GM23338 (cell line): ENCODE results near the gene MBNL3. TPM values are rescaled to one million over a fixed set of nuclear protein-coding genes. Genes with fewer than 3 reads are reported as not detected.

Experiments
- ATAC-seq: fragments of 200-7000 bp; cut with Tn5 transposase; 3 replicates; pipeline ENCODE4 v1.9.1; 2020
- DNase-seq: peaks from one replicate; pipeline ENCODE4 v3.0.0-alpha.2; 2015; ENCODE audit warnings: low spot score
- H2AFZ ChIP-seq: fragments of 200-600 bp; sonication (generic); 2 replicates; pipeline ENCODE4 v1.8.0; 2016; ENCODE audit warnings: antibody characterized with exemption, mild to moderate bottlenecking, moderate library complexity
- H3F3A ChIP-seq: fragments of 200-600 bp; sonication (generic); replicated peaks from 2 replicates; pipeline ENCODE4 v1.8.0; 2017; ENCODE audit warnings: antibody characterized with exemption, mixed run types, low read depth
- H3K27ac ChIP-seq: fragments of 200-600 bp; sonication (generic); 2 replicates; pipeline ENCODE4 v1.6.1; 2016; ENCODE audit warnings: low read depth
- H3K27me3 ChIP-seq: fragments of 200-600 bp; sonication (generic); 2 replicates; pipeline ENCODE4 v1.8.0; 2016; ENCODE audit warnings: mild to moderate bottlenecking, mixed run types, moderate library complexity; ENCODE audit not compliant: insufficient read depth
- H3K36me3 ChIP-seq: fragments of 200-600 bp; sonication (generic); 2 replicates; pipeline ENCODE4 v1.8.0; 2016; ENCODE audit warnings: mild to moderate bottlenecking; ENCODE audit not compliant: insufficient read depth
- H3K4me1 ChIP-seq: fragments of 200-600 bp; sonication (generic); 2 replicates; pipeline ENCODE4 v1.8.0; 2016; ENCODE audit warnings: mild to moderate bottlenecking, moderate library complexity; ENCODE audit not compliant: insufficient read depth
- H3K4me2 ChIP-seq: fragments of 200-600 bp; sonication (generic); 2 replicates; pipeline ENCODE4 v1.7.1; 2017; ENCODE audit warnings: mixed run types
- H3K4me3 ChIP-seq: fragments of 200-600 bp; sonication (generic); 2 replicates; pipeline ENCODE4 v1.6.1; 2016; ENCODE audit warnings: mixed run types
- H3K79me2 ChIP-seq: fragments of 200-600 bp; sonication (generic); replicated peaks from 2 replicates; pipeline ENCODE4 v1.8.0; 2017; ENCODE audit warnings: mild to moderate bottlenecking; ENCODE audit not compliant: insufficient read depth
- H3K9me2 ChIP-seq: fragments of 200-600 bp; sonication (generic); 2 replicates; pipeline ENCODE4 v1.8.0; 2017; ENCODE audit not compliant: insufficient read depth
- H4K20me1 ChIP-seq: fragments of 200-600 bp; sonication (generic); replicated peaks from 2 replicates; pipeline ENCODE4 v1.8.0; 2017; ENCODE audit warnings: mild to moderate bottlenecking; ENCODE audit not compliant: insufficient read depth
- H3K27ac Mint-ChIP-seq: 2 replicates; pipeline ENCODE4 v1.8.0; 2020; ENCODE audit warnings: inconsistent platforms, mild to moderate bottlenecking, moderate library complexity, mixed read lengths
- H3K27me3 Mint-ChIP-seq: 3 replicates; pipeline ENCODE4 v1.8.0; 2022; ENCODE audit warnings: low read depth, mild to moderate bottlenecking, moderate library complexity, mixed read lengths, inconsistent platforms; ENCODE audit not compliant: insufficient read depth, poor library complexity
- H3K36me3 Mint-ChIP-seq: 3 replicates; pipeline ENCODE4 v1.8.0; 2021; ENCODE audit warnings: low read depth, mild to moderate bottlenecking, inconsistent platforms, moderate library complexity, mixed read lengths
- H3K4me1 Mint-ChIP-seq: 3 replicates; pipeline ENCODE4 v1.8.0; 2020; ENCODE audit warnings: mild to moderate bottlenecking, inconsistent platforms, mixed read lengths
- H3K4me3 Mint-ChIP-seq: 3 replicates; pipeline ENCODE4 v1.8.0; 2021; ENCODE audit warnings: moderate library complexity, mild to moderate bottlenecking, inconsistent platforms, mixed read lengths
- H3K9me3 Mint-ChIP-seq: 3 replicates; pipeline ENCODE4 v1.8.0; 2020; ENCODE audit warnings: moderate library complexity, mild to moderate bottlenecking, inconsistent platforms, mixed read lengths
- CREB1 ChIP-seq: fragments of 250-450 bp; sonication (Bioruptor Pico); IDR thresholded peaks from 2 replicates; pipeline ENCODE4 v1.5.0; 2020; ENCODE audit warnings: low read depth, mild to moderate bottlenecking, moderate library complexity
- CTCF ChIP-seq, 2 experiments: fragments of 200-600 bp in 1 of 2; sonication (generic) in 1 of 2; conservative IDR thresholded peaks; 2 replicates each; pipeline versions ENCODE4 v1.5.1 to v1.6.1; 2016 to 2017; ENCODE audit warnings: antibody characterized with exemption in 2 of 2, low read depth in 2 of 2, mild to moderate bottlenecking in 2 of 2, moderate library complexity in 1 of 2
- ETS1 ChIP-seq: IDR thresholded peaks from 2 replicates; pipeline ENCODE4 v1.6.1; 2016; ENCODE audit warnings: antibody characterized with exemption
- EZH2 ChIP-seq: fragments of 200-600 bp; sonication (generic); IDR thresholded peaks from one replicate; pipeline ENCODE4 v1.8.0; 2017; ENCODE audit warnings: antibody characterized with exemption, mild to moderate bottlenecking, low read depth; ENCODE audit not compliant: unreplicated experiment
- EZH2phosphoT487 ChIP-seq: fragments of 200-600 bp; sonication (generic); IDR thresholded peaks from one replicate; pipeline ENCODE4 v1.8.1; 2018; ENCODE audit warnings: antibody characterized with exemption; ENCODE audit not compliant: unreplicated experiment
- JUNB ChIP-seq: IDR thresholded peaks from one replicate; pipeline ENCODE4 v1.6.1; 2016; ENCODE audit warnings: antibody characterized with exemption; ENCODE audit not compliant: unreplicated experiment
- NANOG ChIP-seq: IDR thresholded peaks from 2 replicates; pipeline ENCODE4 v1.6.1; 2016; ENCODE audit warnings: antibody characterized with exemption, borderline replicate concordance
- POLR2AphosphoS5 ChIP-seq: IDR thresholded peaks from 2 replicates; pipeline ENCODE4 v1.6.1; 2016; ENCODE audit warnings: antibody characterized with exemption, low read depth
- REST ChIP-seq: IDR thresholded peaks from one replicate; pipeline ENCODE4 v1.6.1; 2018; ENCODE audit warnings: antibody characterized with exemption; ENCODE audit not compliant: unreplicated experiment
- STAT1 ChIP-seq: IDR thresholded peaks from one replicate; pipeline ENCODE4 v1.6.1; 2016; ENCODE audit warnings: antibody characterized with exemption; ENCODE audit not compliant: unreplicated experiment
- ZNF114 ChIP-seq: fragments of 250-450 bp; sonication (Bioruptor Pico); IDR thresholded peaks from 2 replicates; pipeline ENCODE4 v1.5.0; 2020; ENCODE audit warnings: mild to moderate bottlenecking, moderate library complexity
- ZNF331 ChIP-seq: fragments of 250-450 bp; sonication (Bioruptor Pico); IDR thresholded peaks from 2 replicates; pipeline ENCODE4 v1.5.0; 2020; ENCODE audit warnings: low read depth, mild to moderate bottlenecking, moderate library complexity
- ZNF462 ChIP-seq: fragments of 250-450 bp; sonication (Bioruptor Pico); IDR thresholded peaks from 2 replicates; pipeline ENCODE4 v1.5.0; 2020; ENCODE audit warnings: mild to moderate bottlenecking, moderate library complexity
- polyA plus RNA-seq: library from polyadenylated mRNA; unstranded; fragments of >200 nt; fragmentation: Nextera tagmentation; extraction: Ambion mirVana; gene quantifications from 2 replicates; pipeline ENCODE4 v1.2.1, GENCODE V29; 2016
- total RNA-seq: library from RNA; depleted of rRNA; stranded (reverse); fragments of >200 nt; shearing (Covaris generic); gene quantifications from 2 replicates; pipeline ENCODE4 v1.2.3, GENCODE V29; 2014

MBNL3 gene
- total and polyA plus RNA-seq, 2 experiments from 2014 or later: 2.3 to 2.4 TPM

- Mint-ChIP-seq H3K27me3 (no peaks in the 10 kb centered on the region), H3K4me1 (peaks cover 17% of the 10 kb centered on the region; the same call in 2 of the 3 replicates), H3K4me3 (no peak overlapping the region), H3K36me3 (no peaks in the 10 kb centered on the region), H3K9me3 (no peaks in the 10 kb centered on the region), H3K27ac (no peak overlapping the region)
- H3K4me1 ChIP-seq: no peaks in the 10 kb centered on the region; the same call in 1 of the 2 replicates
- H3K4me3 ChIP-seq: no peak overlapping the region
- H3K27me3 ChIP-seq: no peaks in the 10 kb centered on the region
- DNase-seq (no peak), ATAC-seq (no peak)
- no peaks in the 10 kb centered on the region for H3K36me3 ChIP-seq
- TF ChIP-seq CTCF (conservative IDR thresholded peaks at IDR 0.05; ENCODE audit: low read depth in 2 of 2): no peak
- no peak for TF ChIP-seq ZNF331 (CRISPR knock-in tag)
- TF ChIP-seq REST: no peak
- no peak for TF ChIP-seq STAT1
- no peak for TF ChIP-seq JUNB
- no peak for TF ChIP-seq POLR2AphosphoS5
- TF ChIP-seq ZNF462 (CRISPR knock-in tag): no peak
- TF ChIP-seq ZNF114 (CRISPR knock-in tag): no peak
- no peak for TF ChIP-seq NANOG
- TF ChIP-seq EZH2: no peak
- TF ChIP-seq ETS1: no peak
- no peak for TF ChIP-seq EZH2phosphoT487
- TF ChIP-seq CREB1 (CRISPR knock-in tag): no peak
- H2AFZ ChIP-seq: no peak overlapping the region
- no peaks in the 10 kb centered on the region for H4K20me1 ChIP-seq
- H3K27ac ChIP-seq: no peak overlapping the region
- H3K9me2 ChIP-seq: no peaks in the 10 kb centered on the region
- H3K79me2 ChIP-seq: no peaks in the 10 kb centered on the region
- no peak overlapping the region for H3K4me2 ChIP-seq
- no peaks in the 10 kb centered on the region for H3F3A ChIP-seq
These were observed 18.7 kb downstream of the MBNL3 start for GRCh38 chrX:132470179-132470578.
